NCI-H774 (cell line): ENCODE results near the gene SLC35F3.
A peak's percentile ranks its signal among the peaks of the same experiment; 100 is the strongest.

Experiments used
- DNase-seq: peaks from one replicate; lab custom pipeline; 2025; lab: John Stamatoyannopoulos, UW

SLC35F3 gene

DNA sequence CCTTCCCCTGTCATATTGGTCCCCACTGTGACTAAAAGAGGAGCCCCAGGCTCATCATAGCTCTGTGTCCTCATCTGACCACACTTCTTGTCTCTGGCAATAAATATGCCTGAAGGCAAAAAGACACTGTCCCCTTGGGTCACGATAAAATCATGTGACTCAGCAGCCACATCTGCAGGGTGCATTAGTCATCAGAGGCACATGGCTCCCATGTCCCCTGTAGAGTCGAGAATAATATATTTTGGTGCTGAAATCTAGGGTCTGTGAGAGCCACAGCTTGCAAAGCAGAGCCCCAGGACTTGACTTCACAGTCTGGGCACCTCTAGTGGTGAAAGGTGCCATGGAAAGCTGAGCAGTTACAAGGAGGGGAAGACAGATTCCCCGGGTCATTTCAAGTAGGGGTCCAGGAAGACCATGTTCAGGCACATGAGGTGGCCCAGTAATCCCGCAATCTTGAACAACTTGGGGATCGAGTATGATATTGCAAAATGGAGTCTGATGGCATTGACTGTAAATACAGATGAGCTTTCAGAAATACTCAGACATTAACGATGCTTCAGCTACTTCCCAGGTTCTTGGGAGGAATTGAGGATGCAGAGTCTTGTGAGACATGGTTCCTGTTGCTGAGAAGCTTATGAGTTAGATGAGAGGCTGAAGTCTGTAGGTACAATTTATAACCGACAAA, 68.6 kb downstream of the SLC35F3 start:
- DNase-seq: no peak

- no peak for DNase-seq
Observed at GRCh38 chr1:233975486-233975885, 71.0 kb downstream of the SLC35F3 start.

GRCh38 chr1:233981042-233981675, 76.7 kb downstream of the SLC35F3 start:
- DNase-seq: no peak

GRCh38 chr1:233982827-233983518, 78.5 kb downstream of the SLC35F3 start:
- no peak for DNase-seq

- no peak for DNase-seq
Observed at GRCh38 chr1:233983811-233984210, 79.3 kb downstream of the SLC35F3 start.

GRCh38 chr1:233988963-233989696, 84.7 kb downstream of the SLC35F3 start:
- DNase-seq: no peak

DNA sequence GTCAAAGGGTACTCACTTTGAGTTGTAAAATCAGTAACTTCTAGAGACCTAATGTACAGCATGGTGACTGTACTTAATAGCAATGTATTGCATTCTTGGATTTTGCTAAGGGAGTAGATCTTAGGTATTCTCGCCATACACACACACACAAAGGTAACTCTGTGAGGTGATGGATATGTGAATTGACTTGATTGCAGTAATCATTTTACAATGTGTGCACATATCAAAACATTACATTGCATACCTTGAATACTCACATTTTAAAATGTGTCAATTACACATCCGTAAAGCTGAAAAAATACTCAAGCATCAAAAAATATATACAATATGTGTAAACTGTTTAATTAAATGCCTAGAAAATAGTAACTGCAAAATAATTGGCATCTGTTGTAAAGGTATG, 86.0 kb downstream of the SLC35F3 start:
- no peak for DNase-seq

- DNase-seq: peak; percentile 93
Observed at GRCh38 chr1:233993651-233994050, 89.2 kb downstream of the SLC35F3 start.

DNA sequence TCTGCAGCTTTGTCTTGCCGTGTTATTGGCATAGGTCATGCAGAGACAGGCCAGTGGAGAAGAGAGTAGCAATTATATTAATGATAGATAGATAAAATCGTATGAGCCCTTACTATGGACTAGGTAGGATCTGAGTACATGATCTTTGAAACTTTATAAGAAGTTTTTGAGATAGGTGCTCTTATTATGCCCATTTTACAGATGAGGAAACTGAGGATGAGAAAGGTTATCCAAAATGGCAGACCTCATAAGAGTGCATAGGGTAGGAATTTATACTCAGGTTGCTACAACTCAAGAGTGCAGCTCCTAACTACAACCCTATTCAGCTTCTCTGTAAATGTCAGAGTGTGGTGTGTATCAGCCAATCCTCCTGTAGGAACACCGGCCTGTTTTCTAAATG, 89.6 kb downstream of the SLC35F3 start:
- DNase-seq: no peak

- DNase-seq: no peak
Observed at GRCh38 chr1:233998456-233998855, 94.0 kb downstream of the SLC35F3 start.

DNA sequence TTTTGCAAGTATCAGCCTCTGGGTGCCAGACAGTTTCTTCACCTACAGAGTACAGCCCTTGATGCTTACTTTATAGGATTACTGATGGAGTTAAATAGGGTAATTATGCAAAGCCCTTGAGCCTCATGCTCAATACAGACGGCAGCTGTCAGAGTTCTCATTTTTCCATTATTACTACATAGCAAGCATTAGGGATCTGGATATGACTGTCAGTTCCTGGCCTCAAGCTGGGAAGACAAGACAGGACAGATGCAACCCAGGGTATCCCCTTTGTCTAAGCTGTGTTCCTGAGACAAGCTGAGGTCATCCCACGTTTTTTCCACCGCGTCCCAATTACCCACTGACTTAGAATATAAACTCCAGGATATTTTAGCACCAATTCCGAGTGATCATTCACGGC, 94.4 kb downstream of the SLC35F3 start:
- peak; percentile 17 for DNase-seq

GRCh38 chr1:234000557-234001041, 96.1 kb downstream of the SLC35F3 start:
- DNase-seq: no peak

- no peak for DNase-seq
Observed at GRCh38 chr1:234001817-234002216, 97.3 kb downstream of the SLC35F3 start.

DNA sequence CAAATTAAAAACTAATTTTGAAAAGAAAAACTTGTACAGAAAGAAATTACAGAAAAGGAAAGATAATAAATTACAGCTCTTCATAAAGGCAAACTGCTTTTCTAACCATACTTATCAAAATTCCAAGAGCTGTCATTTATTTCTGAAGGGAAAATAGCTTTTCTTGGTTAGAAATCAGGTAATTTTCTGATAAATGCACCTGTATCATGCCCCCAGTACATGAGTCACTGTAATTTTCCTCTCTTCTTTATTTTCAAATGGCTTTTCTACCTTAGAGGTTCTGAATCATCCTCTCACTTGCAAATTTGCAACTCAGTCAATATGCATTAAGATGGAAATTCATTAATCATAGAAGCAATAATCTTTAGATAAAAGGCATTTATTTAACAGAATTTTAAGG, 100.1 kb downstream of the SLC35F3 start:
- no peak for DNase-seq

- no peak for DNase-seq
Observed at GRCh38 chr1:234007684-234008083, 103.2 kb downstream of the SLC35F3 start.

DNA sequence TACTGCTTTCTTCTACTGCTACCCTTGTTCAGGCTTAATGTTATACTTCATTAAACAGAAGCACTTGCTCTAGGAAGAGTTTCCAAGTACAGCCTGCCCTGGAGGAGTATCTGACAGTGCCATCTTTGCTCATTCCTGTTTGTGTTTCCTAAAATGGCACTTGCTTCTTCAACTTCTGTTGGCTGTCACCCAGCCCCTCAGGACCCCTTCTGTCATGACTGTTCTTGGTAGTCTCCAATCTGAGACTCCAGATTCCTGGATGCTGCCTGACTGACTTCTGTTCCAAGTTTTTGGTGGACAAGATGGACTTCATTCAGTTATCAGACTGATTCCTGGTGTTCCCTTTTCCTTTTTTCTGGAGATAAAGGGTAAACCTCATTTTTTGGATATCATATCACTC, 104.1 kb downstream of the SLC35F3 start:
- DNase-seq: no peak

DNA sequence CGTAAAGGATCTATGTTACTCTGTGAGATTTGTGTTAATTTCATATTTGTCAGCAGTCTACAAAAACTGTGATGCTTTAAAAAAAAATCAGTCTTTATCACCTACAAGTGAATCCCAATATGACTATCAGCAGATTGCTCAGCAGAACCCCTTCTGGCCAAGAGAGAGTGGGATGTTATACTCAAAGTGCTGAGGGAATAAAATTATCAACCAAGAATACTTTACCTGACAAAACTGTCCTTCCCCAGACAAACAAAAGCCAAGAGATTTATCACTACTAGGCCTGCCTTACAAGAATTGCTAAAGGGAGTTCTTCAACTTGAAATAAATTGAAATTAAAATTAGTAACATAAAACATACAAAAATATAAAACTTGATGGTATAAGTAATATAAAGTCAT, 105.2 kb downstream of the SLC35F3 start:
- no peak for DNase-seq

DNA sequence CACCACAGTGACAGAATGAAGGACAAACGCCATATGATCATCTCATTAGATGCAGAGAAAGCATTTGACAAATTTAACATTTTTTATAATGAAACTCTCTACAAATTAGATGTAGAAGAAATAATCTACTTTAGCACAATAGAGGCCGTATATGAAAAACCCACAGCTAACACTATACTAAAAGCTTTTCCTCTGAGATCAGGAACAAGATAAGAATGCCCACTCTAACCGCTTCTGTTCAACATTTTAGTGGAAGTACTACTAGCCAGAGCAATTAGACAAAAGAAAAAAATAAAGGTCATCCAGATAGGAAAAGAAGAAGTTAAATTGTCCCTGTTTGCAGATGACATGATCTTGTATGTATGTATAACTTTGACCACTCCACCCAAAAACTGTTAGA, 109.7 kb downstream of the SLC35F3 start:
- DNase-seq: no peak

DNA sequence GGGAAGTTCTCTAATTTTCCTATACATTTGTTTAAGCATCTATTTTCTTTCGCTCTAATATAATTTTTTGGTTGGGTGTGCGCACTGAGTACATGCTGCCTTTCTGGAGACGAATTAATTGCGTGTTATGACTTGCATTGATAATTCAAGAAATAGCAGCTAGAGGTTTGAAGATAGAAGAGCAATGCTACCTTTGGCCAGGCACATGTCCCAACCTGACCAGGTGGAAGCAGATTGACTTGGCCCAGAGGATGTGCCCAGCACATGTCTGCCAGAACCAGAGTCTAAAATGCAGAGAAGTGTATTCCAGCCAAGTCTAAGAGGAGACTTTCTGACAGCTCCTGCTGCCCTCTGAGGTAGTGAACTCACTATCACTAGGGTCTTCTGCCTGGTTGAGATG, 114.3 kb downstream of the SLC35F3 start:
- no peak for DNase-seq

GRCh38 chr1:234019387-234019786, 114.9 kb downstream of the SLC35F3 start:
- DNase-seq: no peak

DNA sequence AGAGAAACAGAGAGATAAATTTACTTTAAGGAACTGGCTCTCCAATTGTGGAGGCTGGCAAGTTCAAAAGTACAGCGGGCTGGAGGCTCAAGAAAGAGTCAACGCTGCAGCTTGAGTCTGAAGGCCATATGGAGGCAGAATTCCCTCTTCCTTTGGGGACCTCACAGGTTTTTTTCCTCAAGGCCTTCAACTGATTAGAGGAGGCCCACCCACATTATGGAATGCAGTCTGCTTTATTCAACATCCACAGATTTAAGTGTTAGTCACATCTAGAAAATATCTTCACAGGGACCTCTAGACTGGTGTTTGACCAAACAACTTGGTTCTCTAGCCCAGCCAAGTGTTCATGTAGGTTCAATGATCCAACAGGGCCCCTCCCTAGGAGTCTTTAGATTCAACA, 117.8 kb downstream of the SLC35F3 start:
- no peak for DNase-seq

GRCh38 chr1:234039603-234040002, 135.1 kb downstream of the SLC35F3 start:
- no peak for DNase-seq
